GM12891 (cell line): ENCODE results near the gene FAM20C.

Experiments
- POLR2A ChIP-seq: IDR thresholded peaks from 2 replicates; pipeline ENCODE4 v1.6.1; 2011; ENCODE audit warnings: low read depth, low read length, control low read depth
- POLR2AphosphoS5 ChIP-seq: IDR thresholded peaks from 2 replicates; pipeline ENCODE4 v1.6.1; 2011; ENCODE audit warnings: low read depth, low read length, control low read depth

DNA sequence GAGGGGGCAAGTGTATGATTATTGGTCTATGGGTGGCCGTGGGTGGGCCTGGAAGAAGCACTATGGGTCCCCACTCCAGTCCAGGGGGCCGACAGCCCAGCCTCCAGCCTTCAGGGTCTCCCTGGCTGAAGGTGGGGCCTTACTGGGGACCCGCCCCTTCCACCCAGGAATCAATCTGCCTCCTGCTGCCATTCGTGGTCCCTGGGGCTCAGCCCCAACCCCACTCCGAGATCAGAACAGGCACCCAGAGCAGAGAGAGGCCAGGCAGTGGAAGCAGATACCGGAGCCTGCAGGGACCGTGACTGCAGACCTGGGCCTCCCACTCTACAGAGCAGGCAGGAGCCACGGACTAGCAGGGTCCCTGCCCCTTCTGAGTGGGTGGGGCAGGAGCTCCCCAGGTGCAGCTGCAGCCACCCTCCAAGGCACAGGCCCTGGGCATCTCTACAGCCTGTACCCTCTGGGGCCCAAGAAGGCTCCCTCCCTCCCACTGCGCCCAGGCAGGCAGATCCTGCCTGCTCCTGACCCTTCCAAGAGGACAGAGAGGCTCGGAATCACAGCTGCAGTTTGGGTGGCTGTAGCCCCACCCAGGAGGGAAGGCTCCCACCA is 84.0 kb downstream of the FAM20C start:
- TF ChIP-seq POLR2AphosphoS5: no peak
- TF ChIP-seq POLR2A: no peak
